SIG-M5 treated with dmso at 0.1 percent for 504 hours (cell line): ENCODE data around the gene SDR42E2.
"Not testable (repeated sequence)": the region's sequence is repeated elsewhere in the genome, so short reads cannot be mapped to it uniquely, and the experiment has no call there.

Experiments
- DNase-seq: peaks from one replicate; lab custom pipeline; 2025; ENCODE audit not compliant: unreplicated experiment; lab: John Stamatoyannopoulos, UW

Gene SDR42E2

DNA sequence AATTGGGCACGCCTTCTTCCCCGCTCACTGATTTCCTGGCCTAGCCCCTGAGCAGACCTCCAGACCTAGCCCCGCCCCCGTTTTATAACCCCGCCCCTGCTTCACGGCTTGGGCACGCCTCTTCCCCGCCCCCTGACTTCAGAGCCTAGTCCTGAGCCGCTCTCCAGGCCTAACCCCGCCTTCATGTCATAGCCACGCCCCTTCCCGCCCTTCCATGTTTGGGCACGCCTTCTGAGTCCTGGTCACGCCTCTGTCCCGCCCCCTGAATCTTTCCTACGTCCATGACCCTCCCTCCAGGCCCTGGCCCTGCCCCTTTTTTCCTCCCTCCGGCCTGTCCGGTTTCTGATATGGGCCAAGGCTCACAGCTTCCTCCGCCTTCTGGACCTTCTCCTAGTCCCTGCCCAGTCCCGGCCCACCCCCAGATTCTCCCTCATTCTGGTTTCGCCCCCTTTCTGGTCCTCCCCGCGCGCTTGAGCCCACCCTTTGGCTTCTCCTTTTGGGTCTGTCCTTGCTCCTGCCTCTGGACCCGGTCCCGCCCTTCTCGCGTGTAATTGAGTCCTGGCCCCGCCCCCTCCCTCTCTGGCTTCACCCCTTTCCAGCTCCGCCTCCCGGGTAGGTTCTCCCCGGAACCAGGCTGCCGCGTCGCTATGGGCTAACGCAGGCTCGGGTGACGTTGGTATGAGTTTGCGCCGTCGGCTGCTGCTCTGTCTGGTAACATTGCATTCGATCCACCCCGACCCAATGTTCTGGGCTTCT, 28.6 kb downstream of the SDR42E2 start:
- DNase-seq, result peak; percentile 99

DNA sequence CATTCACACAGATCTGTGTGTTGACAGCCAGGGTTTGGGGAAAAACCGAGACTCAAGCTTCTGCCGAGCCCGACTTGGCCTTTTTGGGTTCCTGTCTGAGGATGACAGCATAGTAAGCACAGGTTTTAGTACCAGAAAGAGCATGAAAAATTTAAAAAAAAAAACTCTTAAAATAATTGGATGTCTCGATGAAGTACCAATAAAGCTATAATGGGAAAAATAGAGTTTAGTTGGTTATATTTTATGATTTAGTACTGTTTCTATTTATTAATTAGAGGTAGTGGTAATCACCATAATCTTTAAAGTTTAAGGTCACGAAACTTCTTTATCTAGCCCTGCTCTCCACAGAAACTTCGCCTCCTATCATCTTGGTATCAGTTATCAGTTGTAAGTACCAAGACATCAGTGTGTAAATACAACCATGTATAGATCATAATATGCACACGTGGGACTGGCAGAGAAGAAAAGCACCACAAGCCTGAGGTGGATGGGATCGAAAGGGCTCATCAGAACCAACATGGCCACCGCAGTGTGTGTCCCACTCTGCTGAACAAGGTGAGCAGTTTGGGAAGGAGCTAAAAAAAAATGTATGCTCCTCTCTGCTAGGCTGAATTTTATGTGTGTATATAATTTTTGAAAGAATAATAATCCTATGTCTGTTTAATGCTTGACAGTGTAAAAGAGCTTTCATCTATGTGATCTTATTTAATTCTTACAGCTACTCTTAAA, 29.4 kb downstream of the SDR42E2 start:
- DNase-seq, result no peak

DNA sequence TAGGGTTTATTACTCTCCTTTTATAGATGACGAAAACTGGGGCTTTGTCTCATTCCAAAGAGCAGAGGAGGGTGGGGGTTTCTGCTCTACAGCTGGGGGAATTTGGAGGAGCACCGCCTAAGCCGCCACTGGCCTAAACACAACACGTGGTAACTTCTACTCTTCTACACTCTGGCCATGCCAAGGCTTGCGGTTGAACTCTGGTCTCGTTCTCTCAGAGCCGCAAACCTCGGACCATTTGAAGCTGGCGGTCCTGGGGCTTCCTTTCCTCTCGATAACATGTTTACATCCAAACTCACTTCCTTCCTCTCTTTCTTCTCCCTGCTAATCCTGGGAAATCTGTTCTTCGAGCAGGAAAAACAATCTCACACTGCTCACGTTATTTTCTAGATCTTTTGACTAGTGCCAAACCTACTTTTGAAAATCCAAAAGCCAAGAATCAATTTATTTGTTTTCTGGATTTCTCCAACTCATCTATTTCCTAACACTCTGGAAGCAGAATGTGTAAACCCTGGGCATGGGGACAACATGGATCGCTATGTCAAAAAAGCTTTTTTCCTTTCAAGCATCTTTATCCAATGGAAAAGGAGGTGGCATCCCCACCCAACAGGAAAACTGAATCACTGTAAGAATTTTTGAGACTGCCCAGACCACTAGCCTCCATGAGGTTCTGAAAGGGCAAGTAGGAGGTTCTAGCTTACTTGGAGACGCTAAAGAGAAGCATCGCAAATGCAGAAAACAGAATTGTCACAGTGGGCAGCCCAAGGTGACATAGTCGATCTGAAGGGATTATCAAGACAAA, 30.2 kb downstream of the SDR42E2 start:
- DNase-seq, result peak; percentile 70

DNA sequence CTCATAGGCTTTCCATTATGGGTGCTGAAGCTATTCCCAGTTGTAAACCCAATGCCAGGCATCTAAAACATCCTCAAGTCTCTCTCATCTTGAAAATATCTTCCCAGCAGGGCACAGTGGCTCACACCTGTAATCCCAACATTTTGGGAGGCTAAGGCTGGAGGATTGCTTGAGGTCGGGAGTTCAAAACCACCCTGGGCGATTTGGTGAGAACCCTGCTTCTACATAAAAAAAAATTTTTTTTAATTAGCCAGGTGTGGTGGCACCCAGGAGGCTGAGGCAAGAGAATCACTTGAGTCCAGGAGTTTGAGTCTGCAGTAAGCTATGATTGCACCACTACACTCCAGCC, 30.7 kb downstream of the SDR42E2 start:
- no peak for DNase-seq

DNA sequence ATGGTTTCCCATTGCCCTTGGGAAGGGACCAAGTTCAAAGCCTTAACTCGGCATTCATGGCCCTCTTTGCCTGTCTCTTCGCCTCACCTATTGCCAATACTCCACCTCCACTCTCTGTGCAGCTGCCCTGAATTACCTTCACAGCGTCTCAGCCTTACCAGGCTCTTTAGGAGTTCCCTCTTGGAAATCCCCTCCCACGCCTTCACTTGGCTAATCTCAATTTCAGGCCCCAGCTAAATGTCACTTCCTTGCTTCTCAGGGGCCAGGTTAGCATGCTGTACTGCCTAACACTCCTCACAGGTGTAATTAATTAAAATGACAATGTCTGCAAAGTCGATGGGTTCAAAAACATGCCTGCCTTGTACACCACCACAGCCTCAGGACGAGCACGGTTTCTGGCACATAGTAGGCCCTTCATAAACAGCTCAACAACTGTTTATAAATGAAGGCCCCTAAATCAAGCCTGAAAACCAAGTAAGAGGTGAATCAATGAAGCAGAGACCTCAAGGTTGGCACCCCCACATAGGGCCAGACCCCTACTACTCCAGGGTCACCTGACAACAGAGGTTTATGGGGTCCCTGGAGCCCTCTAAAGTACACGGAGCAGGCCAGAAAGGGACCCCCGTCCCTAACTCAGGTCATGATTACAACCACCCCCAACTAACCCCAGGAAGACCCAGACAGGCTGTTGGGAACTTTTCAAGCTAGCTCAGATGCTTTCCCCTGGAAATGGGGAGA, 32.6 kb downstream of the SDR42E2 start:
- DNase-seq, result no peak

DNA sequence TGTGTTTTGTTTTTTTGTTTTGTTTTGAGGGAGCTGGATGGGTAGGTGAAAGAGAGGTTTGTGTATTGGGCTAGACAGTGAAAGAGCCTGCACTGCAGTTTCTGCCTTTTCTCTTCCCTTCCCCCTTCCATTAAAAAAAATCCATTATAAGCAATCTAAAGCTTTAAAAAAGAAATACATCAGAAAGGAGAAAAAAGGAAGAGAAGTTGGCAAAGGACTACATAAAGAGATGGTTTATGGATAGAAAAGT, 33.1 kb downstream of the SDR42E2 start:
- no peak for DNase-seq

DNA sequence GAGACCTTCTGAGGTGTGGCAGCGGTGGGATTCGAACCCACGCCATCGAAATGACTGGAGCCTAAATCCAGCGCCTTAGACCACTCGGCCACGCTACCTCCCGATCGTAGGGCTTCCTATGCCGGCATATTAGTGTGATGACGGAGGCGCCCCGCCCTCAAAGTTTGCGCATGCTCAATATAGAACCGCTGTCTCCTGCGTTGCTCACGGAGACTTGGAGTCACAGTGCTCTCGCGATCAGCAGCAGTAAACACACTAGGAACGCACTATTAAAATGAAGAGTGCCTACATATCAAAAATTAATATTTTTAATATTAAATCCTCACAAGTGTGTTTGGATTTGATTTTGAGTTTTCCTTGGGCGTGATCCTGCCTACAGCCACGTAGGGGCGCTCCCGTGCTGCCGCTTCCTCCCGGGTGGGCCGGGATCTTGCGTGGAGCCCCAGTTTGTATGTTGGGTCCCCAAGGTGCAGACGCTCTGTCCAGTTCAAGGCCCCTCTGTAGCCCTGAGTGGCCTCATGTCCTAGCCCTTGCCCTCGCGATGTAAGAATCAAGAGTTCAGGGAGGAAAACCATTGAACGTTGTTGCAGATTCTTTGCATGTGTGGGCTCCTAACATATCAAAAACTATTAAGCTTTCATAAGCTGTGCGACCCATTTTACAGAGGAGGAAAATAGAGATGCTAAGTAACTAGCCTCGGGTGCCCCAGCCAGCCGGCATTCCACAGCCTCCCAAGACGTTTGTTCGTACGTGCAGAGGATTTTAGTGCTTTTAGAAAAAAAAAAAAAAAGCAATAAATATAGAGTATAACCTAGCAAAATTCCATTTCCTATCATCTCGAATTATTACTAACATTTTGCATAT, 33.6 kb downstream of the SDR42E2 start:
- peak; percentile 77 for DNase-seq

DNA sequence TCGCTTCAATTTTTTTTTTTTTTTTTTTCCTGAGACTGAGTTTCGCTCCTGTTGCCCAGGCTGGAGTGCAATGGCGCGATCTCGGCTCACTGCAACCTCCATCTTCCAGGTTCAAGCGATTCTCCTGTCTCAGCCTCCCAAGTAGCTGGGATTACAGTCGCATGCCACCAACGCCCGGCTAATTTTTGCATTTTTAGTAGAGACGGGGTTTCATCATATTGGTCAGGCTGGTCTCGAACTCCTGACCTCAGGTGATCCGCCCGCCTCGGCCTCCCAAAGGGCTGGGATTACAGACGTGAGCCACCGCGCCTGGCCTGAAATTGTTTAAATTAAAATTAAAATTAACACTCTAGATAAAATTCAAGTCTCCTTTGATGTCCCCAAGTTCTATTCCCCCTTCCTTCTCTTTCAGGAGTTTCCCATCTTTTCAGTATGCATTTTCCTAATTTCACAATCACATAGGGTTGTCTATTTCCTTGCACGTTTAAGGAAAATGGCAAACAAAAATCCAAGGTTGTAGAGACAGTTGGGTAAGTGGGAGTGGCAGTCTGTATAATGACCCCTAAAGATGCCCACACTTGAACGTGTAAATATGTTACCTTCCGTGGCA, 34.4 kb downstream of the SDR42E2 start:
- DNase-seq, result not testable (repeated sequence)

DNA sequence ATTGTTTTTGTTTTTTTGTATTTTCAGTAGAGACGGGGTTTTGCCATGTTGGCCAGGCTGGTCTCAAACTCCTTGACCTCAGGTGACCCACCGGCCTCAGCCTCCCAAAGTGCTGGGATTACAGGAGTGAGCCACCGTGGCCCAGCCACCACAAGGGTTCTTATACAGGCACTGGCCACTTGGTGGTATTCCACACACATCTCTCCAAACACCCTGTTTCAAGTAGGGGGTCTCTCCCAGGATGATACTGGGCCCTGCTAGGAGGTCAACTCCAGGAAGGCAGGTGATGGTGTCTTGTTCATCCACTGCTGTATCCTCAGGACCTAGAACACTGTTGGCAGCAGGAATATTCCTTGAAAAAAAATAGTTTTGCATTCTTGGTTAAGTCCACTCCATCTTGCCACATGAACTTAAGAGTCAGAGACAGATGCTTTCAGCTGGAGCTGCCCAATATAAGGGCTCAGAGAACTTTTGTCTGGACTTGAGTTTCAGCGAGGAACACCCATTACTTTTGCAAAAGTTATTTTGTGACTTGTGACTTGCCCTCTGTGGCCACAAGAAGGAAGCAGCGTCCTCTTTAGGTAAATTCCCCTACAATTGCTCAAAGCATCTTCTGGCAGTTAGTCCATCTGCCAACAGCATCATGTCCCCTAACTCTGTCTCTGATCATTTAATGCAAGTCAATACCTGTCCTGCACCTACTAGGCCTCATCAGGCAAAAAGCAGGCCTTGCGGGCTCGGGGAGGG, 36.4 kb downstream of the SDR42E2 start:
- DNase-seq, result peak; percentile 34

DNA sequence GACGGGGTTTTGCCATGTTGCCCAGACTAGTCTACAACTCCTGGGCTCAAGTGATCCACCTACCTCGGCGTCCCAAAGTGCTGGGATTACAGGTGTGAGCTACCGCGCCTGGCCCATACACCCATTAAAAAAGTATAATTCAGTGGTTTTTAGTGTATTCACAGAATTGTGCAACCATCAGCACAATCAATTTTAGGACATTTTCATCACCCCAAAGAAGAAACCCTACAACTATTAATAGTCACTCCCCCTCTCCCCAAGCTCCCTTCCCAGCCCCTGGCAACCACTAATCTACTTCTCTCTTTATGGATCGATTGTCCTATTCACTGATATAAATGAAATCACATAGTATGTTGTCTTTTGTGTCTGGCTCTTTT, 39.9 kb downstream of the SDR42E2 start:
- no peak for DNase-seq

DNA sequence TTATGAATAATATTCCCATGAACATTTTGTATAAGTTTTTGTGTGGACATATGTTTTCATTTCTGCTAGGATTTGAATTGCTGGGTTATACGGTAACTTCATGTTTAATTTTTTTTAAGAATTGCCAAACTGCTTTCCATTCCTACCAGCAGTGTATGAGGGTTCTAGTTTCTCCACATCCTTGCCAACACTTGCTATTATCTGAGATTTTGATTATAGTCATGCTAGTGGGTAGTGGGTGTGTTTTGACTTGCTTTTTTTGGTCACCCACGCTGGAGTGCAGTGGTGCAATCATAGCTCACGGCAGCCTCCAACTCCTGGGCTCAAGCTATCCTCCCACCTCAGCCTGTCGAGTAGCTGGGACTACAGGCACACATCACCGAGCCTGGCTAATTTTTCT, 40.8 kb downstream of the SDR42E2 start:
- DNase-seq, result no peak

DNA sequence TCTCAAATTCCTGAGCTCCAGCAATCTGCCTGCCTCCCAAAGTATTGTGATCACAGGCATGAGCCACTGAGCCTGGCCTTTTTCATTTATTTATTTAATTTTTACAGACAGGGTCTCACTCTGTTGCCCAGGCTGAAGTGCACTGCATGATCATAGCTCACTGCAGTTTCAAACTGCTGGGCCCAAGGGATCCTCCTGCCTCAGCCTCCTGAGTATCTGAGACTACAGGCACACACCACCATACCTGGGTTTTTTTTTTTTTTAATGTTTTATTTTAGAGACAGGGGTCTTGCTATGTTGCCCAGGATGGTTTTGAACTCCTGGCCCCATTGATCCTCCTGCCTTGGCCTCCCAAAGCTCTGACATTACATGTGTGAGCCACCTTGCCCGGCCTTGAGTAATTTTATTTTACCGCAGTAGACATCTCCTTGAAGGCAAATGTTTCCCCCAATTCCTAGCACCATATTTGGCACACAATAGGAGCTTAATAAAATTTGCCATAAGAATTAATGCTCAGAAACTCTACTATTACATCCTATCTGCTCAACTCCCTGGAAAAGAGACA, 41.9 kb downstream of the SDR42E2 start:
- no peak for DNase-seq

DNA sequence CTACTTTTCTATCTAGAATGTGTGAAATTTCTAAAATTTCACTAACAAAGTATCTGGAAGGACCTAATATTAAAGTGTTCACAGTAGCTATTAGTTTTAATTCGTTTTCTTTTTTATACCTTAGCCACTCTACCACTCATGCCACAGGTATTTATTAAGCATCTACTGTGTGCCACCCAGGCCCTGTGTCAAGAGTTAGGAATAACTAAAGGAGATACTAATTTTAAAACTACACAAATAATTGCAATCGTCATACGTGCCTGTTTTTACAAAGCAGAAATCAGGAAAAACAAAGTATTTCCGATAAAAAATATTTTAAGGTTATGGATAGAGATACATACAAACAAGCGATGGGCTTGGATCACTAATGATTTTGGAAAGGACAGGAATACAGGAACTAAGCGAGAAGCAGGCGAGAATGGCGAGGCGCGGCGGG, 43.3 kb downstream of the SDR42E2 start:
- no peak for DNase-seq

DNA sequence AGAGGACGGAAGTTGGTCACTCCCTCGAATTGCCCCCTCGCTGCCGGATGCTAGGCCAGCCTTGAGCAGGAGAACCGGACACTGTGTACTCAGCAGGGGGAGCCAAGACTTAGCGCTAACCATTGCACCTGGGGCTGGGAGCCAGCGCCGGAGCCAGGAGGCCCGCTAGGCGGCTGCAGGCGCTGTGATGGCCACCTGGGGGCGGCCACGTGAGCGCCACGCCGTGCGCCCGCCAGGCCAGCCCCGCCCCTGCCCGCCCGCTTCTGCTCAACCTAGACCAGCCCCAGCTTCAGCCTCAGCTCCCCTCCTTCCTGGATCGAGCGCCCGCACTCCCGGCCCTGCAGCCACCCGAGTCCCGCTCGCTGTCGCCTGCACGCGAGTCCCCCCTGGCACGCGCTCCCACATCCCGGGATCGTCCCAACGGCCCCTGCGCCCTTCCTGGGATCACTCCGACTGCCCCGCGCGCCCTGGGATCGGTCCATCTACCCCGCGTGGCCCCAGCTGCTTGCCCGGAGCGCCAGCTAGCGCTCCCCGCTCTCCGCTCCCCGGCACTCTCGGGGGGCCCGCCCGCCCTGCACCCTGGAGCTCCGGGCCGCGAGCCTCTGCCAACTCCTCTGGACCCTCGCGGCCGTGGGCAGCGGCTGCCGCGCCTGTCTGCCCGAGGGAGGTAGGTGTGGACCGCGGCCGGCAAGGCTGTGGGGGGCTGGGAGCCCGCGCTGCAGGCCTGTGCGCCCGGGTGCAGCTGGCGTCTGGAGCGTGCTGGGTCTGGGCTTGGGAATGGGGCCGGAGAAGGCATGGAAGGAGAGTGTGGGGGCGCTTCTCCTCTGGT, 43.9 kb downstream of the SDR42E2 start, which contains the start of gene EEF2K:
TSS of gene EEF2K (plus strand) at position 266 of the 829 bp plus-strand sequence. CDS start 19,452 bp downstream, outside the sequence.
- DNase-seq, result peak; percentile 85

DNA sequence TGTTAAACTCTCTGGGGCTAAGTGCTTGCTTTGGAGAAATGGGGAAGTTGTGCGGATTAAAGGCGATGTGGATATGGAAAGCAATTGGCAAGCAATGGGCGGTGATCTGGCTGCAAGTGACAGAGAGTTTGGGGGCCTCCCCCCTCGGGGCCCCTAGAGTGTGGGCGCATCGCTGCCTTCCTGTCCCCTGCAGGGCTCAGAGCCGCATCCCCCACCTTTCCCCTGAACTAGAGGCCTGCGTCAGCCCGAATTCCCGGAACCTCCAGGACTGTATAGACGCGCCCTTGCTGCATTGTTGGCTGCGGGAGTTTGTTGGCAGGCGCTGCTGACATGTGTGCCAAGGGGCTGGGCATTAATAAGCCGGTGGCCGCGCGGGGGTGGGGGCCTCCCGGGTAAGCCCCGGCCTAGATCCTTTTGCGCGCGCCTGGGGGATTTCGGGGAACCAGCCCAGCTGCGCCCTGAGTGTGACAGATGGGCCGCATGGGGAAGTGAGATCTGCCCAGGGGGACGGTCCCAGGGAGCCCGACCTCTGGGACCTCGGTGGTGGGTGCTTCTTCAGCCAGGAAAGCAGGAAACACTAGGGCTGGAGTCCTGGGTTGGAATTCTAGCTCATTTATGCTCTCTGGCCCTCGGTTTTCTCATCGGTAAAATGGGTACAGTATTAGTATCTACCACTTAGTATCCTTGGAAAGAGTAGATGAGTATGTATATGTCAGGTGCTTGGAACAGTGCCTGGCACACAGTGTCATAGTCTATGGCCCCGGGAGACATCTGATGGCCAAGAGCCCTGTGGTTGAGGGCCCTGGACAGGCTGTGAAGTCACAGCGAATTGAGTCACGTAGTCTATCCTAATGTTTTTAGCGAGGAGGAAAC, 44.8 kb downstream of the SDR42E2 start:
- peak; percentile 70 for DNase-seq

DNA sequence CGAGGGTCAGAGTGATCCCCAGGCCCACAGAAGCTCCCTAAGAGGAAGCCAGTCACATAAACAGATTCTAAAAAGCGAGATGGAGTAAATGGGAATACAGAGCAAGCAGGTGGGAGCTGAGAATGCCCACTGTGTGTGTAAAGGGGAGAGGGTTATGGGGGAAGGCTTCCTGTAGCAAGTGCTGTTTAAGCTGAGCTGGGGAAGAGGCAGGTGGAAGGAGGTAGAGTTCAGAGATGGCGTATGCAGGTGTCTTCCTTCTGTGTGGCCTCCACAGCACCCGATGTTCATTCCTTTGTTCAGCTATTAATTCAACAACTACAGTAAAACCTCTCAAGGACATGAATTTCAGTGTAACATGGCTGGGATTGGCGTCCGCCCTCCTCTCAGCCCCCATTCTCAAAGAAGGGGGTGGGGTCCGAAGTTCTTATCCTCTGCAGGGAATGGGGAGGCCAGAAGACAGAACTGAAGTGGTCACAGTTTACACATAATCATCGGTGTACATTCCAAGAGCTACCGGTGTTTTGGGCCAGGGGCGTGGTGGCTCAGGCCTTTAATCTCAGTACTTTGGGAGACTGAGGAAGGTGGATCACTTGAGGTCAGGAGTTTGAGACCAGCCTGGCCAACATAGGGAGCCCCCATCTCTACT, 45.5 kb downstream of the SDR42E2 start:
- no peak for DNase-seq

DNA sequence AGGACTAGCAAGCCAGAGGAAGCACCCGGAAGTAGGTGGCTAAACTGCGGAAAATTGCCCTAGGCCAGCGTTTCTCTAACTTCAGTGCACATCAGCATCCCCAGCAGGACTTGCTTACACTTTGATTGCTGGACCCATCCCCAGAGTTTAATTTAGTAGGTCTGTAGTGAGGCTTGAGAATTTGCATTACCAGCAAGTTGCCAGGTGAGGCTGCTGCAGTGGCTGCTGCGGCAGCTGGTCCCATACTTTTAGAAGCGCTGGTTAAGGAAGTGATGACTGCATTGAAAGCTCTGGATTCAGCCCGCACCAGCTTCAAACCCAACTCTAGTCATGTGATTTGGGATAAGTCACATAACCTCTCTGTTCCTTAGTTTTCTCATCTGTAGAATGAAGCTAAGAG, 48.0 kb downstream of the SDR42E2 start:
- no peak for DNase-seq
